ENCODE data around the gene MUC5B.

DNA sequence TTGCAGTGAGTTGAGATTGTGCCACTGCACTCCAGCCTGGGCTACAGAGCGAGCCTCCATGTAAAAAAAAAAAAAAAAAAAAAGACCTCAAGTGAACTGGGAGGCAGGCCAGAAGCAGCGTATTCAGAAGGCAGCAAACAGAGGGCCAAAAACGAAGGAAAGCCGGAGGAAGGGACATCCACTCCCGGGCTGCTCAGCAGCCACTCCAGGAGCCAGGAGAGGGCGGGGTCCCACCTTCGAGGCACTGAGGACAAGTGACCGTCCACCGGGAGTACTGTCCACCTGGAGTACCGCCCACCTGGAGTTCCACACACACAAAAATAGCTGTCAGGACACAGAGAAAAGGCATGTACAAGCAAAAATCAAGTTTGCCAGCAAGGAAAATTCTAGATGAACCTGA, 81.1 kb downstream of the MUC5B start:
- TF ChIP-seq POLR2AphosphoS5 (IDR thresholded peaks at IDR 0.05; ENCODE audit: low read depth), result no peak
- TF ChIP-seq, protein P1, sequence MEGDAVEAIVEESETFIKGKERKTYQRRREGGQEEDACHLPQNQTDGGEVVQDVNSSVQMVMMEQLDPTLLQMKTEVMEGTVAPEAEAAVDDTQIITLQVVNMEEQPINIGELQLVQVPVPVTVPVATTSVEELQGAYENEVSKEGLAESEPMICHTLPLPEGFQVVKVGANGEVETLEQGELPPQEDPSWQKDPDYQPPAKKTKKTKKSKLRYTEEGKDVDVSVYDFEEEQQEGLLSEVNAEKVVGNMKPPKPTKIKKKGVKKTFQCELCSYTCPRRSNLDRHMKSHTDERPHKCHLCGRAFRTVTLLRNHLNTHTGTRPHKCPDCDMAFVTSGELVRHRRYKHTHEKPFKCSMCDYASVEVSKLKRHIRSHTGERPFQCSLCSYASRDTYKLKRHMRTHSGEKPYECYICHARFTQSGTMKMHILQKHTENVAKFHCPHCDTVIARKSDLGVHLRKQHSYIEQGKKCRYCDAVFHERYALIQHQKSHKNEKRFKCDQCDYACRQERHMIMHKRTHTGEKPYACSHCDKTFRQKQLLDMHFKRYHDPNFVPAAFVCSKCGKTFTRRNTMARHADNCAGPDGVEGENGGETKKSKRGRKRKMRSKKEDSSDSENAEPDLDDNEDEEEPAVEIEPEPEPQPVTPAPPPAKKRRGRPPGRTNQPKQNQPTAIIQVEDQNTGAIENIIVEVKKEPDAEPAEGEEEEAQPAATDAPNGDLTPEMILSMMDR (IDR thresholded peaks at IDR 0.05; ENCODE audit: insufficient read depth, low read length), result no peak
